ENCODE results near the gene BLVRB. TPM values are rescaled to one million over a fixed set of nuclear protein-coding genes. Genes with fewer than 3 reads are reported as not detected.

BLVRB gene
- total RNA-seq, 1 donor from 2014 or later, result 53.1 TPM

GRCh38 chr19:40443131-40443999 is 22.2 kb downstream of the BLVRB start:
- H3K4me3 Mint-ChIP-seq (ENCODE audit: unreplicated experiment), result peak overlapping the region; percentile 100
- H3K36me3 Mint-ChIP-seq (ENCODE audit: low read depth), result peaks cover 13% of the 10 kb centered on the region
- DNase-seq (ENCODE audit: low spot score), result peak; percentile 100
- peak overlapping the region; percentile 99 for H3K27ac Mint-ChIP-seq (ENCODE audit: unreplicated experiment)
- no peaks in the 10 kb centered on the region for H3K9me3 Mint-ChIP-seq (ENCODE audit: low read depth)
- no peaks in the 10 kb centered on the region for H3K27me3 Mint-ChIP-seq (ENCODE audit: low read depth)
- no peak for TF ChIP-seq CTCF (IDR thresholded peaks at IDR 0.05)
- H3K4me1 Mint-ChIP-seq (ENCODE audit: low read depth), result peaks cover 29% of the 10 kb centered on the region

GRCh38 chr19:40442328-40443130 is 23.0 kb downstream of the BLVRB start:
- no peaks in the 10 kb centered on the region for H3K9me3 Mint-ChIP-seq (ENCODE audit: low read depth)
- no peaks in the 10 kb centered on the region for H3K27me3 Mint-ChIP-seq (ENCODE audit: low read depth)
- H3K4me1 Mint-ChIP-seq (ENCODE audit: low read depth), result peaks cover 29% of the 10 kb centered on the region
- no peak for DNase-seq (ENCODE audit: low spot score)
- peak overlapping the region; percentile 100 for H3K4me3 Mint-ChIP-seq (ENCODE audit: unreplicated experiment)
- H3K27ac Mint-ChIP-seq (ENCODE audit: unreplicated experiment), result peak overlapping the region; percentile 99
- no peak for TF ChIP-seq CTCF (IDR thresholded peaks at IDR 0.05)
- H3K36me3 Mint-ChIP-seq (ENCODE audit: low read depth), result peaks cover 14% of the 10 kb centered on the region

GRCh38 chr19:40441719-40442253 is 23.8 kb downstream of the BLVRB start:
- H3K27me3 Mint-ChIP-seq (ENCODE audit: low read depth), result no peaks in the 10 kb centered on the region
- peak overlapping the region; percentile 100 for H3K4me3 Mint-ChIP-seq (ENCODE audit: unreplicated experiment)
- peaks cover 29% of the 10 kb centered on the region for H3K4me1 Mint-ChIP-seq (ENCODE audit: low read depth)
- H3K9me3 Mint-ChIP-seq (ENCODE audit: low read depth), result no peaks in the 10 kb centered on the region
- peak overlapping the region; percentile 99 for H3K27ac Mint-ChIP-seq (ENCODE audit: unreplicated experiment)
- H3K36me3 Mint-ChIP-seq (ENCODE audit: low read depth), result peaks cover 14% of the 10 kb centered on the region
- no peak for TF ChIP-seq CTCF (IDR thresholded peaks at IDR 0.05)
- no peak for DNase-seq (ENCODE audit: low spot score)

- Mint-ChIP-seq H3K4me3 (ENCODE audit: unreplicated experiment) (no peak overlapping the region), H3K27ac (ENCODE audit: unreplicated experiment) (peak overlapping the region; percentile 36)
- TF ChIP-seq CTCF (IDR thresholded peaks at IDR 0.05), result no peak
Measured at GRCh38 chr19:40438284-40438683, 27.3 kb downstream of the BLVRB start.

More at GRCh38 chr19:40438284-40438683, 27.3 kb downstream of the BLVRB start:
- Mint-ChIP-seq H3K9me3 (ENCODE audit: low read depth) (no peaks in the 10 kb centered on the region), H3K27me3 (ENCODE audit: low read depth) (no peaks in the 10 kb centered on the region), H3K4me1 (ENCODE audit: low read depth) (peaks cover 23% of the 10 kb centered on the region), H3K36me3 (ENCODE audit: low read depth) (peaks cover 13% of the 10 kb centered on the region)
- DNase-seq (ENCODE audit: low spot score), result no peak
